GM12878 (cell line): ENCODE results near the gene CCSER2. TPM values are rescaled to one million over a fixed set of nuclear protein-coding genes. Genes with fewer than 3 reads are reported as not detected.

Source experiments
- ATAC-seq: fragments of 200-7000 bp; cut with Tn5 transposase; 3 replicates; pipeline ENCODE4 v1.9.1; 2020; ENCODE audit warnings: mild to moderate bottlenecking, moderate library complexity
- BruUV-seq: library from RNA; stranded (reverse); fragments of 400-500 nt; replicated peaks from 2 replicates; lab custom pipeline; 2021; lab: Mats Ljungman, UMichigan
- CTCF ChIA-PET: fragments of 300-600 bp; sonication (Branson Sonifier 250); formaldehyde crosslinking; extraction: SDS; loops from one replicate; lab custom pipeline; 2021; ENCODE audit warnings: inconsistent platforms; lab: Yijun Ruan, JAX
- POLR2A ChIA-PET: fragments of 350-600 bp; formaldehyde crosslinking; extraction: SDS; loops from one replicate; lab custom pipeline; 2021; ENCODE audit warnings: inconsistent platforms; lab: Charles Lee
- RAD21 ChIA-PET: fragments of 300-600 bp; sonication (Branson Sonifier 250); formaldehyde crosslinking; loops from one replicate; lab custom pipeline; 2023; ENCODE audit warnings: antibody characterized with exemption; ENCODE audit not compliant: unreplicated experiment; lab: Charles Lee
- SMC1A ChIA-PET: fragments of 300-600 bp; sonication (Branson Sonifier 250); formaldehyde crosslinking; loops from one replicate; lab custom pipeline; 2023; ENCODE audit not compliant: unreplicated experiment, uncharacterized antibody; lab: Charles Lee
- DNase-seq: peaks from one replicate; pipeline ENCODE4 v3.0.0-alpha.2; 2011; ENCODE audit warnings: low read depth, low spot score
- FAIRE-seq: peaks from 3 replicates; lab custom pipeline; 2011; peaks lifted over from hg19 to GRCh38; lab: Jason Lieb, UNC
- H2AFZ ChIP-seq: 2 replicates; pipeline ENCODE4 v1.6.0; 2011; ENCODE audit warnings: low read depth, low read length, control low read depth; ENCODE audit not compliant: control insufficient read depth
- H3K27ac ChIP-seq: 2 replicates; pipeline ENCODE4 v1.5.1; 2011; ENCODE audit warnings: control low read depth; ENCODE audit not compliant: control insufficient read depth, insufficient read depth
- H3K27me3 ChIP-seq, 2 experiments: replicated peaks in 1 of 2; 2 replicates each; pipeline versions ENCODE4 v1.6.0 to v1.6.1; 2011; ENCODE audit warnings: low read length in 1 of 2; ENCODE audit not compliant: control insufficient read depth in 2 of 2, insufficient read depth in 2 of 2
- H3K36me3 ChIP-seq, 2 experiments: 2 replicates each; pipeline ENCODE4 v1.5.1; 2011; ENCODE audit warnings: low read length in 1 of 2; ENCODE audit not compliant: control insufficient read depth in 2 of 2, insufficient read depth in 2 of 2
- H3K4me1 ChIP-seq: 2 replicates; pipeline ENCODE4 v1.6.1; 2011; ENCODE audit warnings: mild to moderate bottlenecking, low read length, moderate library complexity, mixed read lengths; ENCODE audit not compliant: control insufficient read depth, insufficient read depth
- H3K4me2 ChIP-seq: 2 replicates; pipeline ENCODE4 v1.6.0; 2011; ENCODE audit warnings: control low read depth; ENCODE audit not compliant: control insufficient read depth, insufficient read depth
- H3K4me3 ChIP-seq: fragments of 200-600 bp; sonication (generic); 2 replicates; pipeline ENCODE4 v1.5.1; 2016
- H3K79me2 ChIP-seq: 2 replicates; pipeline ENCODE4 v1.6.0; 2011; ENCODE audit warnings: low read length; ENCODE audit not compliant: control insufficient read depth, insufficient read depth
- H3K9ac ChIP-seq: 2 replicates; pipeline ENCODE4 v1.8.0; 2011; ENCODE audit warnings: low read length, control low read depth, mixed read lengths; ENCODE audit not compliant: control insufficient read depth, insufficient read depth
- H3K9me3 ChIP-seq: replicated peaks from 3 replicates; pipeline ENCODE4 v1.5.1; 2011; ENCODE audit warnings: mild to moderate bottlenecking, low read length; ENCODE audit not compliant: control insufficient read depth, insufficient read depth
- H4K20me1 ChIP-seq: 2 replicates; pipeline ENCODE4 v1.6.0; 2011; ENCODE audit not compliant: control insufficient read depth, insufficient read depth
- ASH2L ChIP-seq: fragments of 300-600, 200-600 bp; sonication (generic); IDR thresholded peaks from 2 replicates; pipeline ENCODE4 v1.6.1; 2017; ENCODE audit warnings: low read depth, mild to moderate bottlenecking, borderline replicate concordance
- CREB1 ChIP-seq: IDR thresholded peaks from 2 replicates; pipeline ENCODE4 v1.6.1; 2012; ENCODE audit warnings: low read depth, mild to moderate bottlenecking, inconsistent platforms
- GABPA ChIP-seq: IDR thresholded peaks from 2 replicates; pipeline ENCODE4 v1.6.1; 2014; ENCODE audit warnings: antibody characterized with exemption, low read depth, mild to moderate bottlenecking, inconsistent platforms
- JUND ChIP-seq: IDR thresholded peaks from 2 replicates; pipeline ENCODE4 v1.6.1; 2012; ENCODE audit warnings: low read depth, mild to moderate bottlenecking, low read length, improper control_type of control experiment, moderate library complexity
- MEF2A ChIP-seq: IDR thresholded peaks from 2 replicates; pipeline ENCODE4 v1.6.1; 2011; ENCODE audit warnings: low read depth, mild to moderate bottlenecking, low read length, moderate library complexity; ENCODE audit not compliant: insufficient read depth
- MXI1 ChIP-seq: fragments of 150-350 bp; IDR thresholded peaks from 2 replicates; pipeline ENCODE4 v1.6.1; 2011; ENCODE audit warnings: low read depth, mild to moderate bottlenecking, inconsistent platforms, low read length, improper control_type of control experiment
- STAT1 ChIP-seq: fragments of 450-650 bp; conservative IDR thresholded peaks from 2 replicates; pipeline ENCODE4 v1.6.1; 2014; ENCODE audit warnings: antibody characterized with exemption, mild to moderate bottlenecking
- TAF1 ChIP-seq: IDR thresholded peaks from 2 replicates; pipeline ENCODE4 v1.6.1; 2011; ENCODE audit warnings: mild to moderate bottlenecking, low read depth, low read length, borderline replicate concordance
- ZNF687 ChIP-seq: fragments of 450-650 bp; IDR thresholded peaks from 2 replicates; pipeline ENCODE4 v1.6.1; 2017; ENCODE audit warnings: mild to moderate bottlenecking, moderate library complexity
- WGBS: methylation state at CpG from one replicate; pipeline ENCODE4 v1.1.6; 2016; ENCODE audit warnings: low lambda C conversion rate; ENCODE audit not compliant: insufficient replicate concordance, insufficient coverage; ENCODE audit errors: missing lambda C conversion rate; 5-methylcytosine and 5-hydroxymethylcytosine counted together
- in situ Hi-C: fragments of 300-500 bp; cut with MboI; formaldehyde crosslinking; loops from 9 replicates; pipeline ENCODE4 v1.14.3; 2018; ENCODE audit warnings: mixed read lengths
- intact Hi-C: fragments of 100-400 bp; cut with micrococcal nuclease; formaldehyde crosslinking; loops from one replicate; pipeline ENCODE4 v1.14.2; 2022; ENCODE audit not compliant: unreplicated experiment
- polyA plus RNA-seq, 11 experiments: library from polyadenylated mRNA; depleted of rRNA in 4 of 11; unstranded in 6 of 11; stranded (reverse) in 5 of 11; fragments of >200 nt; fragmentation: Nextera tagmentation in 4 of 11; fragmentation: Illumina TruSeq in 1 of 11; extraction: Ambion mirVana in 4 of 11; extraction: Trizol in 1 of 11; gene quantifications; 1 replicate in 1 of 11; 2 replicates in 10 of 11; pipeline versions ENCODE4 v1.2.1 to v1.2.3, GENCODE V29; 2011 to 2016; ENCODE audit warnings: inconsistent platforms in 2 of 11, missing spikeins in 2 of 11, low read depth in 1 of 11
- total RNA-seq, 4 experiments: library from RNA; depleted of rRNA in 3 of 4; stranded (reverse); fragments of >200 nt in 3 of 4; fragmentation: Illumina TruSeq in 1 of 4; extraction: Trizol in 1 of 4; gene quantifications; 2 replicates each; pipeline versions ENCODE4 v1.2.1 to v1.2.3, GENCODE V29; 2013 to 2021
- TF ChIP-seq, protein P1 (sequence below): fragments of 450-650 bp; IDR thresholded peaks from 2 replicates; pipeline ENCODE4 v1.6.1; 2017; ENCODE audit warnings: antibody characterized with exemption, mild to moderate bottlenecking, moderate library complexity
- TF ChIP-seq, protein P2 (sequence below): fragments of 450-650 bp; formaldehyde crosslinking; IDR thresholded peaks from 2 replicates; pipeline ENCODE4 v1.4.0; 2020; ENCODE audit warnings: mild to moderate bottlenecking, moderate library complexity
- TF ChIP-seq, protein P3 (sequence below): IDR thresholded peaks from 2 replicates; pipeline ENCODE4 v1.6.1; 2011; ENCODE audit warnings: borderline replicate concordance, low read depth, mild to moderate bottlenecking, moderate library complexity, mixed read lengths, low read length; ENCODE audit not compliant: insufficient read depth; ENCODE audit errors: extremely low read length

Gene CCSER2
- total and polyA plus RNA-seq, 10 of the 15 experiments (the other 5 are each of a cell fraction or from before 2014, with no cell fraction given) = 4.7 to 18.8 (median 13.2) TPM

DNA sequence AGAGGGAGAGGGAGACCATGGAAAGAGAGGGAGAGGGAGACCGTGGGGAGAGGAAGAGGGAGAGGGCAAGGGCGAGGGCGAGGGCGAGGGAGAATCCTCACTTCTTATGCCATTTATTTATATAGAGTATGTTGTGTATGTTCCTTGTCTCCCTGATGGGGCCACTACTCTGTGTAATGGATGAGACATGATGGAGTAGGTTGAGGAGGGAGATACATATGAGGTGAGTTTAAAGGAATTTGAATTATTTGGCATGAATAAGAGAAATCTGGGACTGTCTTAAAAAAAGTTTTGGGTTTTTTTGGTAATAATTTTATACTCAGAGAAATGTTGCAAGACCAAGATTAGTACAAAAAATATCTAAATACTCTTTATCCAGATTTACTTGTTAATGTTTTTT is 20.1 kb downstream of the CCSER2 start:
- no peak overlapping the region for H3K4me3 ChIP-seq
- H4K20me1 ChIP-seq = no peaks in the 10 kb centered on the region
- H3K36me3 ChIP-seq = no peaks in the 10 kb centered on the region
- H3K27me3 ChIP-seq = no peaks in the 10 kb centered on the region
- POLR2A ChIA-PET = no interaction called here
- DNase-seq (no peak), FAIRE-seq (no peak), ATAC-seq (no peak)
- in situ Hi-C loops = no loop called here
- CTCF ChIA-PET = interaction anchor here (0.8 kb wide), 1 partner anchor 82 kb away, joined by 3 read pairs; no protein-coding TSS in a partner anchor
- H3K9ac ChIP-seq = no peak overlapping the region
- no peak overlapping the region for H3K4me2 ChIP-seq
- RAD21 ChIA-PET = no interaction called here
- no peaks in the 10 kb centered on the region; the same call in 1 of the 2 replicates for H3K79me2 ChIP-seq
- WGBS = 96% methylated on average over 4 of the region's 4 CpGs
- H3K9me3 ChIP-seq = no peaks in the 10 kb centered on the region
- no peak overlapping the region for H3K27ac ChIP-seq
- BruUV-seq = no TSS peak
- H2AFZ ChIP-seq = no peak overlapping the region
- SMC1A ChIA-PET = no interaction called here
- intact Hi-C loops = no loop called here
- H3K4me1 ChIP-seq = no peaks in the 10 kb centered on the region; the same call in 1 of the 2 replicates
- TF ChIP-seq GABPA (no peak), TAF1 (no peak), JUND (no peak), MEF2A (no peak), ZNF687 (no peak), CREB1 (no peak), MXI1 (no peak), ASH2L (no peak), STAT1 (no peak)
- TF ChIP-seq, protein P1, sequence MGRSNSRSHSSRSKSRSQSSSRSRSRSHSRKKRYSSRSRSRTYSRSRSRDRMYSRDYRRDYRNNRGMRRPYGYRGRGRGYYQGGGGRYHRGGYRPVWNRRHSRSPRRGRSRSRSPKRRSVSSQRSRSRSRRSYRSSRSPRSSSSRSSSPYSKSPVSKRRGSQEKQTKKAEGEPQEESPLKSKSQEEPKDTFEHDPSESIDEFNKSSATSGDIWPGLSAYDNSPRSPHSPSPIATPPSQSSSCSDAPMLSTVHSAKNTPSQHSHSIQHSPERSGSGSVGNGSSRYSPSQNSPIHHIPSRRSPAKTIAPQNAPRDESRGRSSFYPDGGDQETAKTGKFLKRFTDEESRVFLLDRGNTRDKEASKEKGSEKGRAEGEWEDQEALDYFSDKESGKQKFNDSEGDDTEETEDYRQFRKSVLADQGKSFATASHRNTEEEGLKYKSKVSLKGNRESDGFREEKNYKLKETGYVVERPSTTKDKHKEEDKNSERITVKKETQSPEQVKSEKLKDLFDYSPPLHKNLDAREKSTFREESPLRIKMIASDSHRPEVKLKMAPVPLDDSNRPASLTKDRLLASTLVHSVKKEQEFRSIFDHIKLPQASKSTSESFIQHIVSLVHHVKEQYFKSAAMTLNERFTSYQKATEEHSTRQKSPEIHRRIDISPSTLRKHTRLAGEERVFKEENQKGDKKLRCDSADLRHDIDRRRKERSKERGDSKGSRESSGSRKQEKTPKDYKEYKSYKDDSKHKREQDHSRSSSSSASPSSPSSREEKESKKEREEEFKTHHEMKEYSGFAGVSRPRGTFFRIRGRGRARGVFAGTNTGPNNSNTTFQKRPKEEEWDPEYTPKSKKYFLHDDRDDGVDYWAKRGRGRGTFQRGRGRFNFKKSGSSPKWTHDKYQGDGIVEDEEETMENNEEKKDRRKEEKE = no peak
- TF ChIP-seq, protein P2, sequence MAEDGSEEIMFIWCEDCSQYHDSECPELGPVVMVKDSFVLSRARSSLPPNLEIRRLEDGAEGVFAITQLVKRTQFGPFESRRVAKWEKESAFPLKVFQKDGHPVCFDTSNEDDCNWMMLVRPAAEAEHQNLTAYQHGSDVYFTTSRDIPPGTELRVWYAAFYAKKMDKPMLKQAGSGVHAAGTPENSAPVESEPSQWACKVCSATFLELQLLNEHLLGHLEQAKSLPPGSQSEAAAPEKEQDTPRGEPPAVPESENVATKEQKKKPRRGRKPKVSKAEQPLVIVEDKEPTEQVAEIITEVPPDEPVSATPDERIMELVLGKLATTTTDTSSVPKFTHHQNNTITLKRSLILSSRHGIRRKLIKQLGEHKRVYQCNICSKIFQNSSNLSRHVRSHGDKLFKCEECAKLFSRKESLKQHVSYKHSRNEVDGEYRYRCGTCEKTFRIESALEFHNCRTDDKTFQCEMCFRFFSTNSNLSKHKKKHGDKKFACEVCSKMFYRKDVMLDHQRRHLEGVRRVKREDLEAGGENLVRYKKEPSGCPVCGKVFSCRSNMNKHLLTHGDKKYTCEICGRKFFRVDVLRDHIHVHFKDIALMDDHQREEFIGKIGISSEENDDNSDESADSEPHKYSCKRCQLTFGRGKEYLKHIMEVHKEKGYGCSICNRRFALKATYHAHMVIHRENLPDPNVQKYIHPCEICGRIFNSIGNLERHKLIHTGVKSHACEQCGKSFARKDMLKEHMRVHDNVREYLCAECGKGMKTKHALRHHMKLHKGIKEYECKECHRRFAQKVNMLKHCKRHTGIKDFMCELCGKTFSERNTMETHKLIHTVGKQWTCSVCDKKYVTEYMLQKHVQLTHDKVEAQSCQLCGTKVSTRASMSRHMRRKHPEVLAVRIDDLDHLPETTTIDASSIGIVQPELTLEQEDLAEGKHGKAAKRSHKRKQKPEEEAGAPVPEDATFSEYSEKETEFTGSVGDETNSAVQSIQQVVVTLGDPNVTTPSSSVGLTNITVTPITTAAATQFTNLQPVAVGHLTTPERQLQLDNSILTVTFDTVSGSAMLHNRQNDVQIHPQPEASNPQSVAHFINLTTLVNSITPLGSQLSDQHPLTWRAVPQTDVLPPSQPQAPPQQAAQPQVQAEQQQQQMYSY (CRISPR knock-in tag) = no peak
- TF ChIP-seq, protein P3, sequence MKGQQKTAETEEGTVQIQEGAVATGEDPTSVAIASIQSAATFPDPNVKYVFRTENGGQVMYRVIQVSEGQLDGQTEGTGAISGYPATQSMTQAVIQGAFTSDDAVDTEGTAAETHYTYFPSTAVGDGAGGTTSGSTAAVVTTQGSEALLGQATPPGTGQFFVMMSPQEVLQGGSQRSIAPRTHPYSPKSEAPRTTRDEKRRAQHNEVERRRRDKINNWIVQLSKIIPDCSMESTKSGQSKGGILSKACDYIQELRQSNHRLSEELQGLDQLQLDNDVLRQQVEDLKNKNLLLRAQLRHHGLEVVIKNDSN = no peak
